RWPE1 (cell line): ENCODE data around the gene NEBL.

Experiments used
- CTCF ChIA-PET: fragments of 350-600 bp; sonication (Branson Sonifier 250); formaldehyde crosslinking; extraction: SDS; loops from one replicate; lab custom pipeline; 2021; lab: Yijun Ruan, JAX
- POLR2A ChIA-PET: fragments of 400-600 bp; formaldehyde crosslinking; extraction: SDS; loops from one replicate; lab custom pipeline; 2020; ENCODE audit warnings: antibody characterized with exemption; ENCODE audit not compliant: low non-redundant PET; lab: Yijun Ruan, JAX
- DNase-seq: peaks from one replicate; pipeline ENCODE4 v3.0.0; 2012; ENCODE audit warnings: low spot score
- H3K27ac ChIP-seq: fragments of 450-650 bp; 2 replicates; pipeline ENCODE4 v1.5.1; 2017
- CTCF ChIP-seq: fragments of 450-650 bp; conservative IDR thresholded peaks from 2 replicates; pipeline ENCODE4 v1.5.1; 2017; ENCODE audit warnings: low read depth, mild to moderate bottlenecking

NEBL gene

DNA sequence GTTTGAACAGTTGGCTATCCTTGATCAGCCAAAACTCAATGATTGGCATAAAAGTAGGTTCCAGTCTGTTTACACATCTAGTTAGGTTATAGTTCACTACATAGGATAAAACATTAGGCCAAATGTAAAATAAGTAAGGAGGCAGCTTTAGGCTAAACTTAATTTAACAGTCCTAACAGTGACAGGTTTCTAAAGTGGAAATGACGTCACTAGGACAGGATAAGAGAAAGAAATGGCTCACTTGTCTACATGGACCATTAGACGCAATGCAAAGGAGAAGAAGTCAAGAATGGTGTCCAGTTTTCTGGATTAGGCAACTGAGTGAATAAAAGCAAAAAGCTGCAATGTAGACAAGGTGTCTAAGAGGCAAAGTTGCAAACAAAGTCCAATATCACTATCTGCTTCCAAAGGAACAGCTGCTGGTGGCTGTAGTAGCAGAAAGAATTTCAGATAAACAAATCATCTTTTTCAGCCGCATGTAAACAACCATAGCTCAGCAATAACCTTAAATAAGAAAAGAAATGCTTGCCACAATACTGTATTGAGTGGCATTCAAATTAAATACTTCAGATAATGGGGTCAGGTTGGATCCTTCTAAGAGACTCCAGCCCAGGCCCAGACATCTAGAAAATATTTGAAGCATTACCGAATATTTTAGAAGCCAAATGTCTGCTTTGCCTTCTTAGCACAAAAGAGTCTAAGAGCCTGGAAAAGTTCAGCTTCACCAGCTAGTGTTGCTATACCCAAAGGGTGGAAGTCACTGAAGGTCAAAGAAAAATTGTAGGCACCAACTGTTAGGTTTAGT, 154.2 kb downstream of the NEBL start:
- no peak overlapping the region for H3K27ac ChIP-seq
- TF ChIP-seq CTCF, result no peak
- DNase-seq, result no peak
- CTCF ChIA-PET, result no interaction called here
- POLR2A ChIA-PET, result no interaction called here

GRCh38 chr10:20740120-20740519, 157.0 kb downstream of the NEBL start:
- no peak for DNase-seq
- no peak for TF ChIP-seq CTCF
- ChIA-PET CTCF (no interaction called here), POLR2A (no interaction called here)
- H3K27ac ChIP-seq, result no peak overlapping the region

GRCh38 chr10:20737107-20737506, 160.0 kb downstream of the NEBL start:
- no peak for DNase-seq
- TF ChIP-seq CTCF, result no peak
- ChIA-PET CTCF (no interaction called here), POLR2A (no interaction called here)
- H3K27ac ChIP-seq, result no peak overlapping the region
